ENCODE results near the gene IDH1. TPM values are rescaled to one million over a fixed set of nuclear protein-coding genes. Genes with fewer than 3 reads are reported as not detected.
A peak's percentile ranks its signal among the peaks of the same experiment; 100 is the strongest.

IDH1 gene
- total RNA-seq, 4 donors from 2014 or later = 45.7 to 68.6 (median 57.7) TPM

DNA sequence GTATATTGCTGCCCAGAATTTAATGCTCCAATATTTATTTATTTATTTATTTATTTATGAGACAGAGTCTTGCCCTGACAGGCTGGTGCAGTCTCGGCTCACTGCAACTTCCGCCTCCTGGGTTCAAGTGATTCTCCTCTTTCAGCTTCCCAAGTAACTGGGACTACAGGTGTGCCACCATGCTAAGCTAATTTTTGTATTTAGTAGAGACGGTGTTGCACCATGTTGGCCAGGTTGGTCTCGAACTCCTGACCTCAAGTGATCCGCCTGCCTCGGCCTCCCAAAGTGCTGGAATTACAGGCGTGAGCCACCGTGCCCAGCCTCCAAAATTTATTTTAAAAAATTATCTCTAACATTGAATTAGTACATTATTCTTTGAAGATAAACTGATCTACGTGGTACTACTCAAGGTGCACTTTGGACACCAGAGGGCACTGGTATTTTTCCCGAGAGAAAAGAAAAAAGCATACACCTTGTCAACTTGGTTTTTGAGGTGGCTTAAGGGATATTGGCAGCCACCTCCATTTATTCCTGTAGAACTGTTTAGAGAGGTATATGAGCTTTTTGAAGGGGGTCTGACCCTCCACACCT is 1.4 kb upstream of the IDH1 start:
- no peak for TF ChIP-seq POLR2A (IDR thresholded peaks at IDR 0.05)
- no peak for TF ChIP-seq EP300 (IDR thresholded peaks at IDR 0.05)
- TF ChIP-seq, protein P1, sequence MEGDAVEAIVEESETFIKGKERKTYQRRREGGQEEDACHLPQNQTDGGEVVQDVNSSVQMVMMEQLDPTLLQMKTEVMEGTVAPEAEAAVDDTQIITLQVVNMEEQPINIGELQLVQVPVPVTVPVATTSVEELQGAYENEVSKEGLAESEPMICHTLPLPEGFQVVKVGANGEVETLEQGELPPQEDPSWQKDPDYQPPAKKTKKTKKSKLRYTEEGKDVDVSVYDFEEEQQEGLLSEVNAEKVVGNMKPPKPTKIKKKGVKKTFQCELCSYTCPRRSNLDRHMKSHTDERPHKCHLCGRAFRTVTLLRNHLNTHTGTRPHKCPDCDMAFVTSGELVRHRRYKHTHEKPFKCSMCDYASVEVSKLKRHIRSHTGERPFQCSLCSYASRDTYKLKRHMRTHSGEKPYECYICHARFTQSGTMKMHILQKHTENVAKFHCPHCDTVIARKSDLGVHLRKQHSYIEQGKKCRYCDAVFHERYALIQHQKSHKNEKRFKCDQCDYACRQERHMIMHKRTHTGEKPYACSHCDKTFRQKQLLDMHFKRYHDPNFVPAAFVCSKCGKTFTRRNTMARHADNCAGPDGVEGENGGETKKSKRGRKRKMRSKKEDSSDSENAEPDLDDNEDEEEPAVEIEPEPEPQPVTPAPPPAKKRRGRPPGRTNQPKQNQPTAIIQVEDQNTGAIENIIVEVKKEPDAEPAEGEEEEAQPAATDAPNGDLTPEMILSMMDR (IDR thresholded peaks at IDR 0.05) = no peak
- no peaks in the 10 kb centered on the region for H3K27me3 ChIP-seq
- H3K36me3 ChIP-seq = peaks cover 0 to 8% (median 0%) of the 10 kb centered on the region in 3 donors
- 77 to 78% methylated on average over 10 of the region's 10 CpGs for WGBS, 2 donors
- H3K9me3 ChIP-seq = no peaks in the 10 kb centered on the region
- no peak for DNase-seq (ENCODE audit: low spot score in 2 of 2)
- H3K4me3 ChIP-seq = no peak overlapping the region
- peaks cover 0 to 32% (median 15%) of the 10 kb centered on the region in 4 donors for H3K4me1 ChIP-seq
- no peak overlapping the region for H3K27ac ChIP-seq

DNA sequence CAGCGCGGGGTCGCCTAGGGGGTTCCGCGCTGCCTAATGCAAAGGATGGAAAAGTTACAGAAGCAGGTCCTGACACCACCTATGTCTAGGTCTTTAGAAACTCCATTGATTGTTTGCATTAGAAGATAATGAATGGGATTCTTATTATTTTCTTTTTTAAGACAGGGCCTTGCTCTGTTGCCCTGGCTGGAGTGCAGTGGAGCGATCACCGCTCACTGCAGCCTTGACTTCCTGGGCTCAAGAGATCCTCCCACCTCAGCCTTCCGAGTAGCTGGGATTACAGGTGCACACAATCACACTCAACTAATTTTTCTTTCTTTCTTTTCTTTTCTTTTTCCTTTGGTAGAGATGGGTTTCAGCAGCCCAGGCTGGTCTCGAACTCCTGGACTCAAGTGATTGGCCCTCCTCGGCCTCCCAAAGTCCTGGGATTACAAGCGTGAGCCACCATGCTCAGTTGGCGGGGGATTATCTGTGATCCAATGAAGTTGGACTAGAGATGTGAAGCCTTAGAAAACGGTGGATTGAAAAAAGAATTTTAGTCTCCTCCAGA is 761 bp upstream of the IDH1 start:
- H3K4me3 ChIP-seq = peak overlapping the region; percentile 60 to 88 (median 76)
- DNase-seq (ENCODE audit: low spot score in 2 of 2) = no peak
- H3K9me3 ChIP-seq = no peaks in the 10 kb centered on the region
- no peak for TF ChIP-seq POLR2A (IDR thresholded peaks at IDR 0.05)
- TF ChIP-seq, protein P1 (IDR thresholded peaks at IDR 0.05) = peak in 1 of 5 experiments; percentile 6
- H3K27ac ChIP-seq = peak overlapping the region; percentile 67 to 85 (median 77)
- WGBS, 2 donors = 42 to 47% methylated on average over 13 of the region's 13 CpGs
- H3K27me3 ChIP-seq = no peaks in the 10 kb centered on the region
- peaks cover 0 to 12% (median 0%) of the 10 kb centered on the region in 3 donors for H3K36me3 ChIP-seq
- peaks cover 0 to 38% (median 15%) of the 10 kb centered on the region in 4 donors for H3K4me1 ChIP-seq

DNA sequence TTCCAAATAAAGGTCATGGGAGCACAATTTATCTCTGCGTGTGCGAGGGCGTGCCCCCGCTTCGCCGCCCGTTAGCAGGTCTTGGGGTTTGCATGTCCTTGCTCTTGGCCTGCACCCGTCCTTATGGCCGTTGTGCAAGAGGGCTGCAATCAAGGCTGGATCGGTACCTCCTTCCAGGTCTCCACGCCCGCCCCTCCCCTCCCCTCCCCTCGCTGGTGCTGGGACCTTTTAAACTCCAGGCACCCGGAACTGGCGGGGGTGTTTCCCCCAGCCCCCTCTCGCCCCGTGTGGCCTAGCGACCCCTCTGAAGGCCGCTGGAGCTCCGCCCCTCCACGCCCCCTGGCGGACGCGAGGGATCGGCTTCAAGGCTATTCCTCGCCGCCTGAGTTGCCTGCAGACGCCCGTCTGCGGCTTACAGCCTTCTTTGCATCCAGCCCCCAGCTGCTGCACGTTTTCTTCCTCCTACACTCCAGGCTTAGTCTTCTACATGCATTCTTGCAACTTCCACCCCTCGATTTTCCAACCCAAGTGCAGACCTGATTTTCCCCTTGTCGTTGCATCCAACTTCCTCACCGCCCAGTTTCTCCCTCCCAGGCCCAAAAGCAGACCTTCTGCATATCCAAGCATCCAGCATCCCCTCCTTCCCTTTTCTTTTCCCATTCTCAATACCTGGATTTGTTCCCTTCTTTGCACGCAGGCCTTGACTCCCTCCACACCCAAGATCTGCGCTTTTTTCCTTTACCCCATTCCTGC is 577 bp downstream of the IDH1 start:
- Histone ChIP-seq H3K4me1 (peaks cover 0 to 47% (median 15%) of the 10 kb centered on the region in 4 donors), H3K9me3 (no peaks in the 10 kb centered on the region), H3K27me3 (no peaks in the 10 kb centered on the region), H3K27ac (peak overlapping the region; percentile 47 to 85 (median 77)), H3K36me3 (peaks cover 0 to 12% (median 0%) of the 10 kb centered on the region in 3 donors), H3K4me3 (peak overlapping the region; percentile 60 to 88 (median 76))
- peak; percentile 56 to 71 for DNase-seq (ENCODE audit: low spot score in 2 of 2)
- WGBS, 2 donors = 0 to 1% methylated on average over 26 to 27 of the region's 36 CpGs
- TF ChIP-seq POLR2A (IDR thresholded peaks at IDR 0.05) (no peak), EP300 (IDR thresholded peaks at IDR 0.05) (peak in 1 of 2 donors; percentile 26)
- TF ChIP-seq, protein P1 (IDR thresholded peaks at IDR 0.05) = peak; percentile 83 to 92 (median 89)

DNA sequence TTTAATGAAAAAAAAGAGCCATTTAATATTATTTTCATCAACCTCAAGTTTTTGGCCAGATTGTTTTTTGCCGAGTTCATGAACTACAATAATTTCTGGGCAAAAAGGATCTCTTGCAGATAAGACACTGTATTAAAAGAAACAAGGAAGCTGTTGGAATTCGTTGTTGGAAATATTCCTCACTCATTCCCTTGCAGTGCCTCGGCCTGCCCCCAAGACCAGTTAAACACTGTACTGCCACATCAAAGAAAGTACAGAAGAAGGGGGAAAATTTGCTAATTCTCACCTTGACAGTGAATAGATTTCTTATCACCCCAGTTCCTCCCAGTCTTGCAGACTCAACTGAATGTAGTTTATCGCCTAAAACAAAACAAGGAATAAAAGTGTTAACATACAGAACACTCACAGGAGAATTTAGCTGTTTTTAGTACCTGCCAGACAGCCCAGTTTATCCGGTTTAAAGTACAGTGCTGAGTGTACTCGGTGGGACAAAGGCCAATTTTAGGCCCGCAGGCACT is 1.2 kb downstream of the IDH1 start:
- Histone ChIP-seq H3K36me3 (peaks cover 0 to 13% (median 0%) of the 10 kb centered on the region in 3 donors), H3K9me3 (no peaks in the 10 kb centered on the region), H3K27me3 (no peaks in the 10 kb centered on the region), H3K4me3 (peak overlapping the region; percentile 60 to 88 (median 76)), H3K4me1 (peaks cover 0 to 49% (median 15%) of the 10 kb centered on the region in 4 donors), H3K27ac (peak overlapping the region; percentile 47 to 85 (median 77))
- TF ChIP-seq POLR2A (IDR thresholded peaks at IDR 0.05) (no peak), EP300 (IDR thresholded peaks at IDR 0.05) (no peak)
- TF ChIP-seq, protein P1 (IDR thresholded peaks at IDR 0.05) = no peak
- 4 to 5% methylated on average over 7 of the region's 7 CpGs for WGBS, 2 donors
- no peak for DNase-seq (ENCODE audit: low spot score in 2 of 2)

Measured in tibial nerve (tissue), 4 donors.